ENCODE results near the gene RAPGEF1. TPM values are rescaled to one million over a fixed set of nuclear protein-coding genes. Genes with fewer than 3 reads are reported as not detected.

Gene RAPGEF1
- total and polyA plus RNA-seq, 9 of the 15 experiments (the other 6 are each of a cell fraction or from before 2014, with no cell fraction given) = 0.06 to 44.1 (median 19.9) TPM

DNA sequence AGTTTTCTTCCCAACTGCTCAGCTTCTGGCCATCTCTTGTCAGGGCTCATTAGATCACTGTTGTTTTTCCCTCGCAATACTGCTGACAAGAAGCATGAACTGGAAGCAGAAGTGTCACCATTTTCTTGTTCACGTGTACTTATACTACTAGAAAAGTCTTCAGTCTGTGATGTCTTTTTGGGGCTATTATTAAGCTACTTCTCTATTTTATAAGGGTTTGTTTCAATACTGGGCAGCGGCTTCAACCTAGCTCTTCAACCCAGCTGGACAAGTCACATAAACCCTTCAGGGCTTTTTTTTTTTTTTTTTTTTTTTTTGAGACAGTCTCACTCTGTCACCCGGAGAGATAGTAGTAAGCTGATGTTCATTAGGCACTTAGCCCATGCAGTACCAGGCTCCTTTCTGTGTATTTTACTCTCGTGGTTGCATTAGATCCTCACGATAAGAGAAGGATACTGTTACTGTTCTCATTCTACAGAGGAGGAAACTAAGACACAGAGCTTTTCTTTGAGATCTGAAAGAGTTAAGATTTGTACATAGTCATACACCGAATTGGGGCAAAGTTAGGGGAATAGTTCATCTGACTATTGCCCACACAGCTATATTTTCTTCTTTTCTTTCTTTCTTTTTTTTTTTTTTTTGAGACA, 20.5 kb downstream of the RAPGEF1 start:
- intact Hi-C loops (cut with micrococcal nuclease) = no loop called here
- BruUV-seq (replicated peaks) = no TSS peak
- Histone ChIP-seq H3K4me2 (ENCODE audit: insufficient read depth, low read length) (no peak overlapping the region), H3K9me1 (ENCODE audit: control insufficient read depth, insufficient read depth, low read length) (peaks cover 4% of the 10 kb centered on the region), H3K9ac (ENCODE audit: insufficient read depth in 1 of 2, low read depth in 2 of 2, low read length in 2 of 2) (no peak overlapping the region), H3K36me3 (ENCODE audit: control insufficient read depth, insufficient read depth, low read length) (0 out of 3 replicates have a peak, but pooled peaks cover 3% of the 10 kb centered on the region), H3K79me2 (ENCODE audit: control insufficient read depth, insufficient read depth, low read length) (peaks cover 15% of the 10 kb centered on the region; the same call in 1 of the 3 replicates), H3K9me3 (replicated peaks; ENCODE audit: control insufficient read depth, insufficient read depth, low read depth, low read length) (no peaks in the 10 kb centered on the region), H3K4me3 (no peak overlapping the region), H2AFZ (ENCODE audit: low read depth, low read length) (no peak overlapping the region), H3K27me3 (ENCODE audit: control insufficient read depth in 2 of 2, insufficient read depth in 2 of 2, low read length in 2 of 2) (no peaks in the 10 kb centered on the region), H4K20me1 (replicated peaks; ENCODE audit: control insufficient read depth, insufficient read depth, low read length) (peaks cover 19% of the 10 kb centered on the region), H3K27ac (ENCODE audit: extremely low read depth, low read depth, low read length) (no peak overlapping the region), H3K4me1 (replicated peaks in 1 of 2; ENCODE audit: control insufficient read depth in 2 of 2, insufficient read depth in 2 of 2, low read length in 2 of 2) (no peaks in the 10 kb centered on the region)
- ATAC-seq = no peak
- 66% methylated on average over 6 of the region's 7 CpGs for WGBS (ENCODE audit: insufficient coverage, low coverage, missing lambda C conversion rate)
- in situ Hi-C loops (cut with MboI) = loop anchor here (25.0 kb wide), 1 partner anchor 1007 kb away; no protein-coding TSS in a partner anchor
- CTCF ChIA-PET (ENCODE audit: low intra/inter-chr PET ratio) = interaction anchor here (0.6 kb wide), 1 partner anchor 39 kb away, joined by 3 read pairs; no protein-coding TSS in a partner anchor
- POLR2A ChIA-PET = interaction anchor here (0.7 to 1.1 kb wide), 4 partner anchors 9 to 419 kb away, joined by 3 to 5 read pairs (median 4); no protein-coding TSS in a partner anchor
- no peak for DNase-seq (ENCODE audit: extremely low read depth in 1 of 4, low spot score in 3 of 4)
- no peak for FAIRE-seq
- no peak for TF ChIP-seq ZFPM2 (CRISPR knock-in tag; IDR thresholded peaks at IDR 0.05)
- no peak for TF ChIP-seq ZNF561 (CRISPR knock-in tag; conservative IDR thresholded peaks at IDR 0.05)
- TF ChIP-seq, protein P1, sequence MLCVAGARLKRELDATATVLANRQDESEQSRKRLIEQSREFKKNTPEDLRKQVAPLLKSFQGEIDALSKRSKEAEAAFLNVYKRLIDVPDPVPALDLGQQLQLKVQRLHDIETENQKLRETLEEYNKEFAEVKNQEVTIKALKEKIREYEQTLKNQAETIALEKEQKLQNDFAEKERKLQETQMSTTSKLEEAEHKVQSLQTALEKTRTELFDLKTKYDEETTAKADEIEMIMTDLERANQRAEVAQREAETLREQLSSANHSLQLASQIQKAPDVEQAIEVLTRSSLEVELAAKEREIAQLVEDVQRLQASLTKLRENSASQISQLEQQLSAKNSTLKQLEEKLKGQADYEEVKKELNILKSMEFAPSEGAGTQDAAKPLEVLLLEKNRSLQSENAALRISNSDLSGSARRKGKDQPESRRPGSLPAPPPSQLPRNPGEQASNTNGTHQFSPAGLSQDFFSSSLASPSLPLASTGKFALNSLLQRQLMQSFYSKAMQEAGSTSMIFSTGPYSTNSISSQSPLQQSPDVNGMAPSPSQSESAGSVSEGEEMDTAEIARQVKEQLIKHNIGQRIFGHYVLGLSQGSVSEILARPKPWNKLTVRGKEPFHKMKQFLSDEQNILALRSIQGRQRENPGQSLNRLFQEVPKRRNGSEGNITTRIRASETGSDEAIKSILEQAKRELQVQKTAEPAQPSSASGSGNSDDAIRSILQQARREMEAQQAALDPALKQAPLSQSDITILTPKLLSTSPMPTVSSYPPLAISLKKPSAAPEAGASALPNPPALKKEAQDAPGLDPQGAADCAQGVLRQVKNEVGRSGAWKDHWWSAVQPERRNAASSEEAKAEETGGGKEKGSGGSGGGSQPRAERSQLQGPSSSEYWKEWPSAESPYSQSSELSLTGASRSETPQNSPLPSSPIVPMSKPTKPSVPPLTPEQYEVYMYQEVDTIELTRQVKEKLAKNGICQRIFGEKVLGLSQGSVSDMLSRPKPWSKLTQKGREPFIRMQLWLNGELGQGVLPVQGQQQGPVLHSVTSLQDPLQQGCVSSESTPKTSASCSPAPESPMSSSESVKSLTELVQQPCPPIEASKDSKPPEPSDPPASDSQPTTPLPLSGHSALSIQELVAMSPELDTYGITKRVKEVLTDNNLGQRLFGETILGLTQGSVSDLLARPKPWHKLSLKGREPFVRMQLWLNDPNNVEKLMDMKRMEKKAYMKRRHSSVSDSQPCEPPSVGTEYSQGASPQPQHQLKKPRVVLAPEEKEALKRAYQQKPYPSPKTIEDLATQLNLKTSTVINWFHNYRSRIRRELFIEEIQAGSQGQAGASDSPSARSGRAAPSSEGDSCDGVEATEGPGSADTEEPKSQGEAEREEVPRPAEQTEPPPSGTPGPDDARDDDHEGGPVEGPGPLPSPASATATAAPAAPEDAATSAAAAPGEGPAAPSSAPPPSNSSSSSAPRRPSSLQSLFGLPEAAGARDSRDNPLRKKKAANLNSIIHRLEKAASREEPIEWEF (CRISPR knock-in tag; IDR thresholded peaks at IDR 0.05) = no peak
- no peak for TF ChIP-seq POU5F1 (IDR thresholded peaks at IDR 0.05; ENCODE audit: borderline replicate concordance, low read depth, low read length, partially characterized antibody)
- TF ChIP-seq ZNF239 (CRISPR knock-in tag; IDR thresholded peaks at IDR 0.05) = no peak
- no peak for TF ChIP-seq TRIM28 (IDR thresholded peaks at IDR 0.05)
- TF ChIP-seq ETV1 (tag; conservative IDR thresholded peaks at IDR 0.05; ENCODE audit: low read depth) = no peak
- TF ChIP-seq EWSR1 (IDR thresholded peaks at IDR 0.05; ENCODE audit: borderline replicate concordance, low read depth, partially characterized antibody) = no peak
- TF ChIP-seq, protein P2, sequence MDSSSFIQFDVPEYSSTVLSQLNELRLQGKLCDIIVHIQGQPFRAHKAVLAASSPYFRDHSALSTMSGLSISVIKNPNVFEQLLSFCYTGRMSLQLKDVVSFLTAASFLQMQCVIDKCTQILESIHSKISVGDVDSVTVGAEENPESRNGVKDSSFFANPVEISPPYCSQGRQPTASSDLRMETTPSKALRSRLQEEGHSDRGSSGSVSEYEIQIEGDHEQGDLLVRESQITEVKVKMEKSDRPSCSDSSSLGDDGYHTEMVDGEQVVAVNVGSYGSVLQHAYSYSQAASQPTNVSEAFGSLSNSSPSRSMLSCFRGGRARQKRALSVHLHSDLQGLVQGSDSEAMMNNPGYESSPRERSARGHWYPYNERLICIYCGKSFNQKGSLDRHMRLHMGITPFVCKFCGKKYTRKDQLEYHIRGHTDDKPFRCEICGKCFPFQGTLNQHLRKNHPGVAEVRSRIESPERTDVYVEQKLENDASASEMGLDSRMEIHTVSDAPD (CRISPR knock-in tag; IDR thresholded peaks at IDR 0.05) = no peak
- TF ChIP-seq NFIC (IDR thresholded peaks at IDR 0.05) = no peak
- TF ChIP-seq, protein P3, sequence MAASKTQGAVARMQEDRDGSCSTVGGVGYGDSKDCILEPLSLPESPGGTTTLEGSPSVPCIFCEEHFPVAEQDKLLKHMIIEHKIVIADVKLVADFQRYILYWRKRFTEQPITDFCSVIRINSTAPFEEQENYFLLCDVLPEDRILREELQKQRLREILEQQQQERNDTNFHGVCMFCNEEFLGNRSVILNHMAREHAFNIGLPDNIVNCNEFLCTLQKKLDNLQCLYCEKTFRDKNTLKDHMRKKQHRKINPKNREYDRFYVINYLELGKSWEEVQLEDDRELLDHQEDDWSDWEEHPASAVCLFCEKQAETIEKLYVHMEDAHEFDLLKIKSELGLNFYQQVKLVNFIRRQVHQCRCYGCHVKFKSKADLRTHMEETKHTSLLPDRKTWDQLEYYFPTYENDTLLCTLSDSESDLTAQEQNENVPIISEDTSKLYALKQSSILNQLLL (CRISPR knock-in tag; IDR thresholded peaks at IDR 0.05; ENCODE audit: borderline replicate concordance) = no peak
